Osteoblast (primary cell): Measurements from ENCODE around the gene ZP3. TPM values are rescaled to one million over a fixed set of nuclear protein-coding genes. Genes with fewer than 3 reads are reported as not detected.
"Not testable (repeated sequence)": the region's sequence is repeated elsewhere in the genome, so short reads cannot be mapped to it uniquely, and the experiment has no call there.

Source experiments
- DNase-seq: peaks from one replicate; pipeline ENCODE4 v3.0.0; 2011; ENCODE audit warnings: low spot score, mixed read lengths; ENCODE audit not compliant: insufficient read length; ENCODE audit errors: missing footprints
- H2AFZ ChIP-seq: 2 replicates; pipeline ENCODE4 v1.6.0; 2011; ENCODE audit warnings: mild to moderate bottlenecking, low read length
- H3K27ac ChIP-seq: 2 replicates; pipeline ENCODE4 v1.5.1; 2011; ENCODE audit warnings: mild to moderate bottlenecking, low read depth, low read length, moderate library complexity
- H3K27me3 ChIP-seq: 2 replicates; pipeline ENCODE4 v1.6.0; 2012; ENCODE audit warnings: mild to moderate bottlenecking, control low read depth, inconsistent platforms, low read length, moderate library complexity; ENCODE audit not compliant: insufficient read depth
- H3K36me3 ChIP-seq: 2 replicates; pipeline ENCODE4 v1.5.1; 2011; ENCODE audit warnings: mild to moderate bottlenecking, low read length, control low read depth, moderate library complexity; ENCODE audit not compliant: insufficient read depth
- H3K4me1 ChIP-seq: 2 replicates; pipeline ENCODE4 v1.5.1; 2011; ENCODE audit warnings: mild to moderate bottlenecking, low read length, control low read depth, moderate library complexity; ENCODE audit not compliant: insufficient read depth
- H3K4me2 ChIP-seq: 2 replicates; pipeline ENCODE4 v1.6.0; 2011; ENCODE audit warnings: mild to moderate bottlenecking, low read length; ENCODE audit not compliant: insufficient read depth
- H3K4me3 ChIP-seq: fragments of 200-600 bp; sonication (generic); 3 replicates; pipeline ENCODE4 v1.5.1; 2012; ENCODE audit warnings: mild to moderate bottlenecking, low read length, inconsistent platforms; ENCODE audit not compliant: insufficient read depth
- H3K79me2 ChIP-seq: 2 replicates; pipeline ENCODE4 v1.6.0; 2012; ENCODE audit warnings: mild to moderate bottlenecking, low read length, control low read depth, inconsistent platforms; ENCODE audit not compliant: insufficient read depth
- H3K9me3 ChIP-seq: 2 replicates; pipeline ENCODE4 v1.5.1; 2011; ENCODE audit warnings: low read depth, low read length, control low read depth
- H4K20me1 ChIP-seq: 2 replicates; pipeline ENCODE4 v1.6.0; 2012; ENCODE audit warnings: mild to moderate bottlenecking, low read length, control low read depth; ENCODE audit not compliant: insufficient read depth
- total RNA-seq: library from RNA; depleted of rRNA; stranded (reverse); fragments of >200 nt; gene quantifications from 2 replicates; pipeline ENCODE4 v1.2.3, GENCODE V29; 2012
- TF ChIP-seq, protein P1 (sequence below): IDR thresholded peaks from 2 replicates; pipeline ENCODE4 v1.5.1; 2011; ENCODE audit warnings: mild to moderate bottlenecking, low read depth, low read length, moderate library complexity; ENCODE audit errors: extremely low read depth

Gene ZP3
- total RNA-seq, 1 donor: 6.2 TPM

DNA sequence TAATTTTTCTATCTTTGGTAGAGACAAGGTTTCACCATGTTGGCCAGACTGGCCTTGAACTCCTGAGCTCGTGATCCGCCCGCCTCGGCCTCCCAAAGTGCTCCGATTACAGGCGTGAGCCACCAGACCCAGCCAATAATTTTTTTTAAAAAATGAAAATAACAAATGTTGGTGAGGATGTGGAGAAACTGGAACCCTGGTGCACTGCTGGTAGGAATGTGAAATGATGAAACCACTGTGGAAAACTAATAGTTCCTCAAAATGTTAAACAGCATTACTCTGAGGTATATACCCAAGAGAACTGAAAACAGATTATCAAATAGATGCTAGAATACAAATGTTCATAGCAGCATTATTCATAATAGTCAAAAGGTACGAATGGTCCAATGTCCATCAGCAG, 42.9 kb upstream of the ZP3 start:
- H3K27me3 ChIP-seq: no peaks in the 10 kb centered on the region
- H3K9me3 ChIP-seq: no peaks in the 10 kb centered on the region
- no peaks in the 10 kb centered on the region for H3K36me3 ChIP-seq
- H3K79me2 ChIP-seq: no peaks in the 10 kb centered on the region
- no peak overlapping the region for H3K27ac ChIP-seq
- H3K4me1 ChIP-seq: peaks cover 30% of the 10 kb centered on the region
- no peak overlapping the region for H3K4me3 ChIP-seq
- no peak overlapping the region for H3K4me2 ChIP-seq
- no peak for DNase-seq
- no peak overlapping the region for H2AFZ ChIP-seq
- H4K20me1 ChIP-seq: no peaks in the 10 kb centered on the region
- TF ChIP-seq, protein P1, sequence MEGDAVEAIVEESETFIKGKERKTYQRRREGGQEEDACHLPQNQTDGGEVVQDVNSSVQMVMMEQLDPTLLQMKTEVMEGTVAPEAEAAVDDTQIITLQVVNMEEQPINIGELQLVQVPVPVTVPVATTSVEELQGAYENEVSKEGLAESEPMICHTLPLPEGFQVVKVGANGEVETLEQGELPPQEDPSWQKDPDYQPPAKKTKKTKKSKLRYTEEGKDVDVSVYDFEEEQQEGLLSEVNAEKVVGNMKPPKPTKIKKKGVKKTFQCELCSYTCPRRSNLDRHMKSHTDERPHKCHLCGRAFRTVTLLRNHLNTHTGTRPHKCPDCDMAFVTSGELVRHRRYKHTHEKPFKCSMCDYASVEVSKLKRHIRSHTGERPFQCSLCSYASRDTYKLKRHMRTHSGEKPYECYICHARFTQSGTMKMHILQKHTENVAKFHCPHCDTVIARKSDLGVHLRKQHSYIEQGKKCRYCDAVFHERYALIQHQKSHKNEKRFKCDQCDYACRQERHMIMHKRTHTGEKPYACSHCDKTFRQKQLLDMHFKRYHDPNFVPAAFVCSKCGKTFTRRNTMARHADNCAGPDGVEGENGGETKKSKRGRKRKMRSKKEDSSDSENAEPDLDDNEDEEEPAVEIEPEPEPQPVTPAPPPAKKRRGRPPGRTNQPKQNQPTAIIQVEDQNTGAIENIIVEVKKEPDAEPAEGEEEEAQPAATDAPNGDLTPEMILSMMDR: peak; percentile 6

DNA sequence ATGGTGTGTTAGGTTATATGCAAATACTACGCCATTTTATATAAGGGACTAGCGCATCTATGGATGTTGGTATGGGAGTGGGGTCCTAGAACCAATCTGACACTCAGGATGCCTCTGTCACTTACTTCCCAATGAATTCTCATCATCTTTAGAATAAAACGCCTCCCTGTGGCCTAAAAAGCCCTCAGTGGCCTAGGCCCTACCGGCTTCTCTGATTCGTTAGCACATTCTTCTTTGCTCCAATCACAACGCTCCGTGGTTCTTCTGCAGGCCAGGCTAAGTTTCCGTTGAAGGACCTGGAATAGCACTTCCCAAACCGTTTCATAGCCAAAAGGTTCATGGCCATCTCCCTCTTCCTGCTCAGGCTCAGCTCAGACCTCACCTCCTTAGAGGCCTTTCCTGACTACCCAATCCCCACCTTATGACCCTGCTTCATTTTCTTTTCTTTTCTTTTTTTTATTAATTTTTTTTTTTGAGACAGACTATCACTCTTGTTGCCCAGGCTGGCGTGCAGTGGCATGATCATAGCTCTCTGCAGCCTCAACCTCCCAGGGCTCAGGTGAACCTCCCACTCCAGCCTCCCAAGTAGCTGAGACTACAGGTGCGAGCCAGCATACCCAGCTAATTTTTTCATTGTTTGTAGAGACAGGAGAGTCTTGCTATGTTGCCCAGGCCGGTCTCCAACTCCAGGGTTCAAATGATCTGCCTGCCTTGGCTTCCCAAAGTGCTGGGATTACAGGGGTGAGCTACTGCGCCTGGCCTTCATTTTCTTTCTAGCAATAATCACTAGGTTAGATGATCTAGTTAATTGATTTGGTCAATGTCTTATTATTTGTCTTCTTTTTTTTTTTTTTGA, 41.4 kb upstream of the ZP3 start:
- no peaks in the 10 kb centered on the region for H3K79me2 ChIP-seq
- no peak overlapping the region for H2AFZ ChIP-seq
- no peak overlapping the region for H3K27ac ChIP-seq
- H3K36me3 ChIP-seq: no peaks in the 10 kb centered on the region
- TF ChIP-seq, protein P1: no peak
- no peaks in the 10 kb centered on the region for H4K20me1 ChIP-seq
- H3K27me3 ChIP-seq: no peaks in the 10 kb centered on the region
- peaks cover 23% of the 10 kb centered on the region for H3K4me1 ChIP-seq
- DNase-seq: peak; percentile 83
- H3K4me2 ChIP-seq: no peak overlapping the region
- no peak overlapping the region for H3K4me3 ChIP-seq
- H3K9me3 ChIP-seq: no peaks in the 10 kb centered on the region

DNA sequence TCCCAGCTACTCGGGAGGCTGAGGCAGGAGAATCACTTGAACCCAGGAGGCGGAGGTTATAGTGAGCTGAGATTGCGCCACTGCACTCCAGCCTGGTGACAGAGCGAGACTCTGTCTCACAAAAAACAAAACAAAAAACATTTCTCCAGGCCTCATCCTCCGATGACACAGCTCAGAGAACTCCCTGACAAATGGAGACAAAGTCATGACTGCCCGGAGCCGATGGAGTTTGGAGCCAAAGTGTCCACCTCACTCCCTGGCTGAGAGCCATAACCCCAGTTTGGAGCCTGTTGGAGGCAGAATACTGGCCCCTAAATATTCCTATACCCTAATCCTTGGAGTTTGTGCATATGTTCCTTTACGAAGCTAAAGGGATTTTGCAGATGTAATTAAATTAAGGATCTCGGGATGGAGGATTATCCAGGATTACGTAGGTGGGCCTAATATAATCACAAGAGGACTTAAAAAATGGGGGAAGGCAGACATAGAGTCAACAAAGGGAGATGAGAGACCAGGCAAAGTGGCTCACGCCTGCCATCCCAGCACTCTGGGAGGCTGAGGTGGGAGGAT, 38.0 kb upstream of the ZP3 start:
- peak overlapping the region; percentile 84 for H2AFZ ChIP-seq

DNA sequence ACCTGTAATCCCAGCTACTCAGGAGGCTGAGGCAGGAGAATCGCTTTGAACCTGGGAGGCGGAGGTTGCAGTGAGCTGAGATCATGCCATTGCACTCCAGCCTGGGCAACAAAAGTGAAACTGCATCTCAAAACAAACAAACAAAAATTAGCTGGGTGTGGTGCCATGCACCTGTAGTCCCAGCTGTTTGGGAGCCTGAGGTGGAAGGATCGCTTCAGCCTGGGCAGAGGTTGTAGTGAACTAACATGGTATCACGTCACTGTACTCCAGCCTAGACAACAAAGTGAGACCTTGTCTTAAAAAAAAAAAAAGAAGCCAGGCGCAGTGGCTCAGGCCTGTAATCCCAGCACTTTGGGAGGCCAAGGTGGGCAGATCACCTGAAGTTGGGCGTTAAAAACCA, 37.0 kb upstream of the ZP3 start:
- not testable (repeated sequence) for H3K9me3 ChIP-seq, H3K4me3 ChIP-seq, H3K79me2 ChIP-seq, H3K27me3 ChIP-seq, DNase-seq, H4K20me1 ChIP-seq, H3K36me3 ChIP-seq, H3K4me2 ChIP-seq, H3K27ac ChIP-seq, H2AFZ ChIP-seq
- H3K4me1 ChIP-seq: peaks cover 12% of the 10 kb centered on the region

More for the DNA sequence above, 38.0 kb upstream of the ZP3 start:
- no peak overlapping the region for H3K4me3 ChIP-seq
- H3K27ac ChIP-seq: peak overlapping the region; percentile 51
- no peaks in the 10 kb centered on the region for H3K79me2 ChIP-seq
- H3K36me3 ChIP-seq: no peaks in the 10 kb centered on the region
- peak; percentile 91 for DNase-seq
- H3K4me1 ChIP-seq: peaks cover 10% of the 10 kb centered on the region
- H3K27me3 ChIP-seq: no peaks in the 10 kb centered on the region
- TF ChIP-seq, protein P1: no peak
- no peaks in the 10 kb centered on the region for H4K20me1 ChIP-seq
- H3K4me2 ChIP-seq: no peak overlapping the region
- no peaks in the 10 kb centered on the region for H3K9me3 ChIP-seq
